Measurements from ENCODE around the gene UBAP2. TPM values are rescaled to one million over a fixed set of nuclear protein-coding genes. Genes with fewer than 3 reads are reported as not detected.

Gene UBAP2
- total and polyA plus RNA-seq, 2 donors (not counting 3 experiments of a cell fraction or from before 2014, with no cell fraction given), result 43.2 to 55.8 TPM

DNA sequence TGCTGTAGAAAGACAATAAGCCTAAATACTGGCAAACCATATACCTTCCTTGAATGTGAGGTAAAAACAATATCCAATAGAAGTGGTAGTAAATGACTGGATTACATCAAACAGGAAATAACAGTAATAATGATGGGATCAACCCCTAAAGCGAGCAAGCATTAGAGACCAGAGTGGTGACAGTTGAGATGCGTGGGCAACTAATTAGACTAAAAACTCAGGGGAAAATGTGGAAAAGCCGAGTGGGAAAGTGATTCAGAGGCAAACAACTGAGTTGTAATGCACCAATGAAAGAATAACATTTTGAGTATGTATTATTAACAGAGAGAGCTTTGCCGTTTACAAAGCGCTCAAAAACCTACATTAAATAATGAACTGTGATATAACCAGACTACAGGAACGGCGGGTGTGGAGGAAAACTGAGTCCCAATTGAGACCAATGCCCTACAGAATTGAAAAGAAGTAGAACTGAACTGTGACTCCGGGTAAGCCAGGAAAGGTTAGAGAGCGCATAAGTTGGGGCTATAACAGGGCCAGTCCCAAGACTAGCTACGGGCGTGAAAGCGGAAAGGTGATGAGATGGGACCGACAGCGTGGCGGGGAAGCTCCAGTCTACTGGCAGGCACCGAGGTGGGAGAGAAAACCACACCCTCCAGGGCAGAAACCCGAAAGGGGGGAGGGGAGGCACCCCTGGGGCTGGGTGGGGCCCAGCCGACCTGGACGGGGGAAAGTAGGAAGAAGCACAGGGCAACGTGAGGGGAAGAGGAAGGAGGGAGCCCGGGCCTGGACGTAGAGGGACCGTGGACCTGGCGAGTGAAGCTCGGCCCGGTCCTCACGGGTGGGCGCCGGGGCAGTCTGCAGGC lies 592 bp downstream of the UBAP2 start:
- no peak for TF ChIP-seq EZH2 (IDR thresholded peaks at IDR 0.05; ENCODE audit: borderline replicate concordance, low read depth, low read length, severe bottlenecking)
- TF ChIP-seq POLR2AphosphoS5 (IDR thresholded peaks at IDR 0.05; ENCODE audit: insufficient read depth, low read depth, low read length), result no peak
- no peak for TF ChIP-seq MYC (IDR thresholded peaks at IDR 0.05; ENCODE audit: low read depth, low read length)
- no peak for TF ChIP-seq FOS (IDR thresholded peaks at IDR 0.05; ENCODE audit: borderline replicate concordance, insufficient read depth, low read length)
- ChIA-PET CTCF (interaction anchor here (0.8 to 2.1 kb wide), 5 partner anchors 25 to 270 kb away, joined by 3 to 9 read pairs (median 3); no protein-coding TSS in a partner anchor), POLR2A (interaction anchor here (0.6 kb wide), 1 partner anchor 199 kb away, joined by 3 read pairs; no protein-coding TSS in a partner anchor)
- Histone ChIP-seq H3K79me2 (ENCODE audit: control insufficient read depth, insufficient read depth, low read length) (peaks cover 53% of the 10 kb centered on the region), H3K9me1 (replicated peaks; ENCODE audit: control insufficient read depth, extremely low read depth, insufficient read depth, low read length) (no peaks in the 10 kb centered on the region), H3K27ac (ENCODE audit: insufficient read depth, low read depth, low read length) (peak overlapping the region; percentile 77), H3K9me3 (replicated peaks; ENCODE audit: control insufficient read depth, insufficient read depth, low read length) (no peaks in the 10 kb centered on the region), H3K4me3 (replicated peaks in 1 of 3; ENCODE audit: insufficient read depth in 1 of 3, low read depth in 1 of 3, low read length in 3 of 3) (peak overlapping the region; percentile 70 to 86 (median 81)), H2AFZ (ENCODE audit: low read depth, low read length) (peak overlapping the region; percentile 7), H3K36me3 (ENCODE audit: control insufficient read depth in 2 of 2, extremely low read depth in 1 of 2, insufficient read depth in 2 of 2, low read length in 2 of 2) (no peaks in the 10 kb centered on the region), H3K27me3 (ENCODE audit: control insufficient read depth in 2 of 2, insufficient read depth in 2 of 2, low read length in 2 of 2) (no peaks in the 10 kb centered on the region), H3K4me2 (ENCODE audit: insufficient read depth, low read length) (peak overlapping the region; percentile 90), H4K20me1 (replicated peaks; ENCODE audit: control insufficient read depth, extremely low read depth, insufficient read depth, low read length) (peaks cover 3% of the 10 kb centered on the region), H3K9ac (replicated peaks; ENCODE audit: extremely low read depth, insufficient read depth, low read length) (peak overlapping the region; percentile 81), H3K4me1 (ENCODE audit: control insufficient read depth, extremely low read depth, insufficient read depth, low read length) (peaks cover 22% of the 10 kb centered on the region)
- dilution Hi-C loops (cut with MboI; ENCODE audit: extremely low pct_ligation_motif_present, low sequenced_read_pairs) (no loop called here), intact Hi-C loops (cut with micrococcal nuclease) (loop anchor here (2.0 to 10.0 kb wide), 2 partner anchors 23 to 233 kb away; partner anchors contain the start of gene UBE2R2)
- peak; percentile 62 for FAIRE-seq
- BruUV-seq (replicated peaks), result TSS peak; percentile 40
- no peak for DNase-seq (ENCODE audit: low read depth, low spot score)

DNA sequence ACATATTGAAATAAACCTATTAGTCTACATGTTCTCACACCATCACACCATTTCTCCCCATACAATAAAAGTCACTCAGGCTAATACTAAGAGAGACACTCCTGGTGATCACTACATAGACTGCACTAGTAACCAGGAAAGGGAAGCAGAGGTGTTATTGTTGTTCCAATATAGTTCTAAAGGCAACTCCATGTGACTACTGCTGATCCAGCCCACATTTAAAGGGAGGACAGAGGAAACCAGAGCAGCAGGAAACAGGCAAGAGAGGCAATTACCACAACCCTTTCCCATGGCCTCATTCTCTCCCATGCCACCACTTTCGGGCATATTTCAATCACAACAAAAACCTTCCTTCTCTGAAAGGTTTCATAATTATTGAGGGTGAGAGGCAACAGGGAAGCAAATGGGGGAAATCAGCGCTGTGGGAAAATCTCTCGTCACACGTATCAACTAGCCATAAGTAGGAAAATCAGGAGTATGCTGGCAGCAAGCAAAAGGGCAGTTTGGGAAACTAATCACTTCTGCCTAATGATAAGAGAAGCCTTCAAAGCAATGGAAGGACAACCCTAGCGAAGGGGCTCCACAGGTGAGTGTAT lies 1.8 kb downstream of the UBAP2 start:
- peaks cover 22% of the 10 kb centered on the region for H3K4me1 ChIP-seq (ENCODE audit: control insufficient read depth, extremely low read depth, insufficient read depth, low read length)
- H3K36me3 ChIP-seq (ENCODE audit: control insufficient read depth in 2 of 2, extremely low read depth in 1 of 2, insufficient read depth in 2 of 2, low read length in 2 of 2), result peaks cover 0 to 3% of the 10 kb centered on the region in 2 experiments
- H3K4me3 ChIP-seq (replicated peaks in 1 of 3; ENCODE audit: insufficient read depth in 1 of 3, low read depth in 1 of 3, low read length in 3 of 3), result peak overlapping the region in 2 of 3 experiments; percentile 81 to 86
- FAIRE-seq (peak; percentile 80), DNase-seq (ENCODE audit: low read depth, low spot score) (peak; percentile 62)
- intact Hi-C loops (cut with micrococcal nuclease), result loop anchor here (10.0 kb wide), 1 partner anchor 232 kb away; the partner anchor contains the start of gene UBE2R2
- BruUV-seq (replicated peaks), result no TSS peak
- H3K9me3 ChIP-seq (replicated peaks; ENCODE audit: control insufficient read depth, insufficient read depth, low read length), result no peaks in the 10 kb centered on the region
- dilution Hi-C loops (cut with MboI; ENCODE audit: extremely low pct_ligation_motif_present, low sequenced_read_pairs), result no loop called here
- H2AFZ ChIP-seq (ENCODE audit: low read depth, low read length), result no peak overlapping the region
- CTCF ChIA-PET, result no interaction called here
- POLR2A ChIA-PET, result interaction anchor here (0.6 kb wide), 2 partner anchors 28 to 198 kb away, joined by 3 read pairs; no protein-coding TSS in a partner anchor
- peak overlapping the region; percentile 90 for H3K4me2 ChIP-seq (ENCODE audit: insufficient read depth, low read length)
- H3K27ac ChIP-seq (ENCODE audit: insufficient read depth, low read depth, low read length), result no peak overlapping the region
- no peak for TF ChIP-seq GATA2 (IDR thresholded peaks at IDR 0.05; ENCODE audit: insufficient read depth, insufficient read length, low read depth, low read length)
- TF ChIP-seq, protein P1, sequence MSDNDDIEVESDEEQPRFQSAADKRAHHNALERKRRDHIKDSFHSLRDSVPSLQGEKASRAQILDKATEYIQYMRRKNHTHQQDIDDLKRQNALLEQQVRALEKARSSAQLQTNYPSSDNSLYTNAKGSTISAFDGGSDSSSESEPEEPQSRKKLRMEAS (IDR thresholded peaks at IDR 0.05; ENCODE audit: insufficient read depth, insufficient read length), result peak; percentile 35
- no peaks in the 10 kb centered on the region for H3K9me1 ChIP-seq (replicated peaks; ENCODE audit: control insufficient read depth, extremely low read depth, insufficient read depth, low read length)
- H4K20me1 ChIP-seq (replicated peaks; ENCODE audit: control insufficient read depth, extremely low read depth, insufficient read depth, low read length), result peaks cover 3% of the 10 kb centered on the region
- H3K9ac ChIP-seq (replicated peaks; ENCODE audit: extremely low read depth, insufficient read depth, low read length), result no peak overlapping the region
- no peaks in the 10 kb centered on the region for H3K27me3 ChIP-seq (ENCODE audit: control insufficient read depth in 2 of 2, insufficient read depth in 2 of 2, low read length in 2 of 2)
- H3K79me2 ChIP-seq (ENCODE audit: control insufficient read depth, insufficient read depth, low read length), result peaks cover 65% of the 10 kb centered on the region

All from endothelial cell of umbilical vein (primary cell).